ENCODE data around the gene NPR2. TPM values are rescaled to one million over a fixed set of nuclear protein-coding genes. Genes with fewer than 3 reads are reported as not detected.
A peak's percentile ranks its signal among the peaks of the same experiment; 100 is the strongest.

The NPR2 gene
- total RNA-seq, 1 donor from 2014 or later = 20.6 TPM

- peaks cover 43% of the 10 kb centered on the region for H3K4me1 ChIP-seq
- intact Hi-C loops (cut with DNase I) = no loop called here
- DNase-seq = no peak
- no peak for ATAC-seq
- TF ChIP-seq, protein P1, sequence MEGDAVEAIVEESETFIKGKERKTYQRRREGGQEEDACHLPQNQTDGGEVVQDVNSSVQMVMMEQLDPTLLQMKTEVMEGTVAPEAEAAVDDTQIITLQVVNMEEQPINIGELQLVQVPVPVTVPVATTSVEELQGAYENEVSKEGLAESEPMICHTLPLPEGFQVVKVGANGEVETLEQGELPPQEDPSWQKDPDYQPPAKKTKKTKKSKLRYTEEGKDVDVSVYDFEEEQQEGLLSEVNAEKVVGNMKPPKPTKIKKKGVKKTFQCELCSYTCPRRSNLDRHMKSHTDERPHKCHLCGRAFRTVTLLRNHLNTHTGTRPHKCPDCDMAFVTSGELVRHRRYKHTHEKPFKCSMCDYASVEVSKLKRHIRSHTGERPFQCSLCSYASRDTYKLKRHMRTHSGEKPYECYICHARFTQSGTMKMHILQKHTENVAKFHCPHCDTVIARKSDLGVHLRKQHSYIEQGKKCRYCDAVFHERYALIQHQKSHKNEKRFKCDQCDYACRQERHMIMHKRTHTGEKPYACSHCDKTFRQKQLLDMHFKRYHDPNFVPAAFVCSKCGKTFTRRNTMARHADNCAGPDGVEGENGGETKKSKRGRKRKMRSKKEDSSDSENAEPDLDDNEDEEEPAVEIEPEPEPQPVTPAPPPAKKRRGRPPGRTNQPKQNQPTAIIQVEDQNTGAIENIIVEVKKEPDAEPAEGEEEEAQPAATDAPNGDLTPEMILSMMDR (IDR thresholded peaks at IDR 0.05) = no peak
- H3K27me3 ChIP-seq (ENCODE audit: low read depth) = no peaks in the 10 kb centered on the region
- peak overlapping the region; percentile 68 for H3K4me3 ChIP-seq
- no peaks in the 10 kb centered on the region for H3K9me3 ChIP-seq
- peak overlapping the region; percentile 93 for H3K27ac ChIP-seq
- H3K36me3 ChIP-seq = peaks cover 19% of the 10 kb centered on the region
Observed at GRCh38 chr9:35757892-35758275, 33.5 kb upstream of the NPR2 start.

DNA sequence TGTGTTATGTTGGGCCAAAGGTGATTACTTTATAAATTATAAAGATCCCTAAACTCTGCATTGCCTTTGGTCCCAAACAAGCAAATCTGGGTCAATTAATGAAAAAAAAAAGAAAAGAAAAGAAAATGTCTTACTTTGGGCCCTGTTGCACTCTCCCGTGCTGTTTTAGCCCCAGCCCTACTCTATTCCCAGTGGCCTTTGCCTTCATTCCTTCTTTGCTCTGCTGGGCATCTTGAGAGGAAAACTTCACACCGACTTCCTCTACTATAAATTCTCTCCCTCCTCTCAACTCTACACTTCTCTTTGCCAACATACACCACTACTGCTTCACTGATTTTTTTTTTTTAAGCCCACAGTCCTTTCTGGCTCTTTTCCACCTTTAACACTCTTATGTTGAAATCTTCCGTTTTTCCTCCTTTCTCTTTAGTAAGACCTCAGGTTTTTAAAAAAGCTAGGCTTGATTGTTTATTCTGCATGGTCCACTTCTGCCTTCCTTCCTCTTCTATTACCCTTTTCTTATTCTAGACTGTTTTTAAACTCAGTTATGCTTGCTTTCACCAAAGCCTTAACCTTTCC is 32.8 kb upstream of the NPR2 start:
- Histone ChIP-seq H3K4me1 (peaks cover 43% of the 10 kb centered on the region), H3K4me3 (no peak overlapping the region), H3K27me3 (ENCODE audit: low read depth) (no peaks in the 10 kb centered on the region), H3K9me3 (no peaks in the 10 kb centered on the region), H3K27ac (peak overlapping the region; percentile 93), H3K36me3 (peaks cover 12% of the 10 kb centered on the region)
- intact Hi-C loops (cut with DNase I) = no loop called here
- DNase-seq (no peak), ATAC-seq (peak in 1 of 2 donors; percentile 10)
- TF ChIP-seq, protein P1 (IDR thresholded peaks at IDR 0.05) = no peak

- H3K9me3 ChIP-seq = no peaks in the 10 kb centered on the region
- TF ChIP-seq, protein P1 (IDR thresholded peaks at IDR 0.05) = no peak
- peaks cover 43% of the 10 kb centered on the region for H3K4me1 ChIP-seq
- H3K27me3 ChIP-seq (ENCODE audit: low read depth) = no peaks in the 10 kb centered on the region
- DNase-seq (no peak), ATAC-seq (no peak)
- no peak overlapping the region for H3K4me3 ChIP-seq
- H3K27ac ChIP-seq = no peak overlapping the region
- no peaks in the 10 kb centered on the region for H3K36me3 ChIP-seq
- intact Hi-C loops (cut with DNase I) = no loop called here
Observed at GRCh38 chr9:35759795-35760194, 31.6 kb upstream of the NPR2 start.

DNA sequence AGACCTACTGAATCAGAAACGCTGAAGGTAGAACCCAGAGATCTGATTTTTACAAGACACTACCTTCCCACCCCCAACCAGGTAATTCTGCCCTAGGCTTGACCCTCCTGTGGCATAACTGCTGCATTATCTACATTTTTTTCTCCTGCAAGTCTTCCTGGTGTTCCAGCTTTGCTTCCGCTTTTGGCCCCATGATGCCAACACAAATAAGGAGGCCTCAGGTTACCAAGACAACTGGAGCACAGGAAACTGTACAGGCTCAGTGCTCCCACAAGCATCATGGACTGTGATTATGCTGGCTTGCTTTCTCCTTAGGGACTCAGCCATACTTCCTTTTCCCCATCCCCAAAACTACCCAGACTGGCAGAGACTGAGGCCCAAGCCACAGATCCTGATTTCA is 30.7 kb upstream of the NPR2 start:
- DNase-seq = no peak
- intact Hi-C loops (cut with DNase I) = no loop called here

DNA sequence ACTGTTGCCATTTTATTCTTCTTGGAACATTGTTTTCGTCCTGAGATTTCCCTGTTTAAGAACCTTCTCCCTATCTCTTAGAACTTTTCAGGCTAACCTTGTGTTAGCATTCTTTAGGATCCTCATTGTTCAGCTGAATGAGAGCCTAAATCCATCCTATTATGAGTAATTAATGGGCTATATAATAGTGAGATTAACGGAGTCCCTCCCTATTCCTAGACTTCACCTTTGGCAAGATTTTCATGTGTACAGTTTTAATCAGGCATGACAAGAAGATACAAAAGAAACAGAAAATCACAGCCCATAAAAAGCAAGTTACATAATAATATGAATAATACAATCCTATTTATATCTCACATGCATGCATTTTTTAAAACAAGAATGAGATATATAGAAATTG is 28.2 kb upstream of the NPR2 start:
- peaks cover 19% of the 10 kb centered on the region for H3K4me1 ChIP-seq
- TF ChIP-seq, protein P1 (IDR thresholded peaks at IDR 0.05) = no peak
- intact Hi-C loops (cut with DNase I) = no loop called here
- no peaks in the 10 kb centered on the region for H3K9me3 ChIP-seq
- H3K27ac ChIP-seq = peak overlapping the region; percentile 9
- DNase-seq (no peak), ATAC-seq (no peak)
- no peaks in the 10 kb centered on the region for H3K36me3 ChIP-seq
- H3K27me3 ChIP-seq (ENCODE audit: low read depth) = no peaks in the 10 kb centered on the region
- H3K4me3 ChIP-seq = no peak overlapping the region

More for the DNA sequence above, 30.7 kb upstream of the NPR2 start:
- TF ChIP-seq, protein P1 (IDR thresholded peaks at IDR 0.05) = no peak
- Histone ChIP-seq H3K27ac (peak overlapping the region; percentile 33), H3K4me1 (peaks cover 43% of the 10 kb centered on the region), H3K9me3 (no peaks in the 10 kb centered on the region), H3K4me3 (no peak overlapping the region), H3K27me3 (ENCODE audit: low read depth) (no peaks in the 10 kb centered on the region), H3K36me3 (no peaks in the 10 kb centered on the region)
- no peak for ATAC-seq

Measured in lower lobe of right lung (tissue), 2 donors.